ENCODE results near the gene ADGRL1.
"Not testable (repeated sequence)": the region's sequence is repeated elsewhere in the genome, so short reads cannot be mapped to it uniquely, and the experiment has no call there.

Gene ADGRL1

DNA sequence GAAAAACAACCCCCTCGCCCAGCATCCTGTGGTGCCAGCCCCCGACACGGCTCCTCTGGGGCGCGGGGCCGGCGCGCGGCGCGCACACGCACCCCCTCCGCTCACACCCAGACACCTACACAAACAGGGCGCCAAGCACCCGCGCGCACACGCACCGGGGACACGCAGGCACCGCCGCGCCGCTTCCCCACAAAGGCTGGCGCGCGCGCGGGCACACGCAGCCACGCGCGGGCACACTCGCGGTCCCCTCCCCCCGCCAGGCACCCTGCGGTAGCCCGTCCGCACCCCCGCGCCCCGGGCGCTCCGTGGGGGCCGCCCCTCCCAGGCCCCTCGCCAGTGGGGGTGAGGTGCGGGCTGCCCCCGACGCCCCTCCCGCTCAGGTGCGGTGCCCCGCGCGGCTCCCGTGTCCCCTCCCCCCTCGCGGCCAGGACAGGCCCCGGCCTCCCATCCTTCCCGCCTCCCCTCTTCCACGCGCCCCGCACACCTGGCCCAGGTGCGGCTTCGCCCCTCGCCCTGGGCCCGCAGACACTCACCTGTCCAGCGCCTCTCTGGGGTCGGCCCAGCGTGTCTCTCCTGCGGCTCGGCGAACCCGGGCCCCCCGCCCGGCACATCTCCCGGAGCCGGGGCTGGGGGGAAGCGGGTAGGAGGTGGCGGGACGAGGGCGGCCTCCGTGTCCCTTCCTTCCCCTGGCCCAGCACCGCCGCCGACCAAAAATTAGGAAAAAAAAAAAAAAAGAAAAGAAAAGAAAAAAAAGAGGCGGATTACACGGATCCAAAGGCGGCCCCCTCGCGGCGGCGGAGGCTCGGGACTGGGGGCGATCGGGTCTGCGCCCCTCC is at the start of gene ADGRL1:
TSS of gene ADGRL1 (minus strand) at position 718 of the 836 bp plus-strand sequence. CDS start 22,567 bp downstream, outside the sequence.
- DNase-seq: not testable (repeated sequence)

DNA sequence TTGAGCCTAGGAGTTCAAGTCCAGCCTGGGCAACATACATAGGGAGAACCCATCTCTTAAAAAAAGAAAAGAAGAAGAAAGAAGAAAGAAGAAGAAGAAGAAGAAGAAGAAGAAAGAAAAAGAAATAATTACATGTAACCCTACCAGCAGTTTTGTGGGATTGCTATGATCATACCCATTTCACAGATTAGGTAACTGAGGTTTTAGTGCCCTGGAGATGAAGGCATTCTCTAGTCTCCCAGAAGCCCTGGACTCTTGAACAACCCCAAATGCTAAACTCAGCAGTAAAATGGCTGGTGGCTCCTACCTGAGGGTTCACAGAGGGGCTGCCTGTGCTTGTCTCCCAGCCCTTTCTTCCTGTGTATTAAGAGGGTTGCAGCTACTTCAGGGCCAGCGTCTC is 49.3 kb upstream of the ADGRL1 start:
- not testable (repeated sequence) for DNase-seq

DNA sequence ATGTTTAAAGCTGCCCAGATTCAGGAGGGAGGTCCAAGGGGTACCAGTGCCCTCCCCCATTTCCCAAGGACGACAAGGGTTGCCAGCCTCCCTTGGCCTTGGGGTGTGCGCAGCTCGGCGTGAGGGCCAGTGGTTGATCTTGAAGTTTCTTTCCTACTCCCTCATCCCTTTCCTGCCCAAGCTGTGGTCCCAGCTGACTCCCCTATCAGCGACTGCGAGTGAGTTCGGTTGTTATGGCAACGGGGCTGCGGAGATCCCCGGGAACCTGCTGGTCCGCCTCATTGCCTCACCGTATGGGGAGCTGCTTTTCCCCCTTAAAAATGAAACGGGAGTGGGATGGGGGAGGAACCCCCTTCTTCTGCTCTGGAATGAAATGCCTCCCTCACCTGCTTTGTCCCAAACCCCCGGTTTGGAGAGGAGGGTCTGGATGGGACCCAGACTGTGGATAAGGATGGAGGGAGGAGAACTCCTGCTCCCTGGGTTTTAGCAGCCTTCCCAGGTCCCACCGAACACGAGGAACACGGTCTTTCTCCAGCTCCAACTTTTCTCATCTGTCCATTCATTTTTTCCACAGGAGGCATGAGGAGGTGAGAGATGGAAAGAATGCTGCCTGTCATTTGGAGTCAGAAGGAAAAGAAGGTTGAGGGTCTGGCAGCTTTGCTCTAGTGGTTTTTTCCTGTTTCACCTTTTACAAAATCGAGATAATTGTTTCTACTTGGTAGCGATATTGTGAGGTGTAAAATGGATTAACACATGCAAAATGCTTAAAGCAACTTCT is 48.0 kb upstream of the ADGRL1 start:
- not testable (repeated sequence) for DNase-seq

DNA sequence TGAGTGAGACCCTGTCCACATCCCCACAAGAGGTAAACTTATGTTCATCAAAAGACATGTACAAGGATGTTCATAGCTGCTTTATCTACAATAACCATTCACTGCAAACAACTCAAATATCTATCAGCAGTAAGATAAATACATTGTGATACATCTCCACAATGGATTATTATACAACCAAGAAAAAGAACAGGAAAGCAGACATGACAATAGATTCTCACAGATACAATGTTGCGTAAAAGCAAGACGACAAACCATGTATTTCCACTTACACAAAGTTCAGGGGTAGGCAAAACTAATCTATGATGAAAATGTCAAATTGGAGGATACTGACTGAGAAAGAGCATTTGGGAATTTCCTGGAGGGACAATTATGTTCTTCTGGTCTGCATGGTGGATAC is 46.2 kb upstream of the ADGRL1 start:
- DNase-seq: not testable (repeated sequence)

DNA sequence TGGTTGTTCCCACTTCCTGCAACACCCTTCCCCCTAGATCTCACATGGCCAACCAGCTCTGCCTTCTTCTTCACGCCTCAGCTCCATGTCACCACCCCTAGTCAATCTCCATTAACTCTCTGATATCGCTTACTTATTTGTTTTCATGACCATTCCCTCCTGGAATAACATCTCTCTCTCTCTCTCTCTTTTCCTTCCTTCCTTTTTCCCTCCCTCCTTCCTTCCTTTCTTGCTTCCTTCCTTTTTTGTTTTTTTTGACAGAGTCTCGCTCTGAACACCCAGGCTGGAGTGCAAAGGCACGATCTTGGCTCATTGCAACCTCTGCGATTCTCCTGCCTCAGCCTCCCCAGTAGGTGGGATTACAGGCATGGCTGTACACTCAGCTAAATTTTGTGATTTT is 44.9 kb upstream of the ADGRL1 start:
- no peak for DNase-seq

DNA sequence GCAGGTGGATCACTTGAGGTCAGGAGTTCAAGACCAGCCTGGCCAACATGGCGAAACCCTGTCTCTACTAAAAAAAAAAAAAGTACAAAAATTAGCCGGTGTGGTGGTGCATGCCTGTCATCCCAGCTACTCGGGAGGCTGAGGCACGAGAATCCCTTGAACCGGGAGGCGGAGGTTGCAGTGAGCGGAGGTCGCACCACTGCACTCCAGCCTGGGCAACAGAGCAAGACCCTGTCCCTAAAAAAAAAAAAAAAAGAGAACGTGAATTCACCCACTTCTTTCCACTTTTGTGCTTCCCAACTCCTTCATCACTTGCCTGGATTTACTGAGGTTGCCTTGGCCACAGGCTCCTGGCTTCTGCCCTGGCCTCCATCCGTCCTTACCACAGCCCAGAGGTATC is 44.3 kb upstream of the ADGRL1 start:
- DNase-seq: not testable (repeated sequence)

DNA sequence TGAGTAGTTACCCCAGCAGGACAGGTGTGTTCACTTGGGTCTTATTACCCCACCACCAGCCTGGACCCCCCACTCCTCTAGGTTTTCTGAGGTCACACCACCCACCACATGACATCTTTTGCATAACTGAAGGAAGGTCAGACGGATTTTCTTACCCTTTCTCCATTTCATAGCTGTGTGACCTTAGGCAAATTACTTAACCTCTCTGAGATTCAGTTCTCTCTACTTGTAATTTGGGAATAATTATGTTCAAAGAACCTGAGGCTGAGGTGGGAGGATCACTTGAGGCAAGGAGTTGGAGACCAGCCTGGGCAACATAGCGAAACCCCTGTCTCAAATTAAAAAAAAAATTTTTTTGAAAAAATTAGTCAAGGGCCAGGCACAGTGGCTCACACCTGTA is 43.9 kb upstream of the ADGRL1 start:
- not testable (repeated sequence) for DNase-seq

DNA sequence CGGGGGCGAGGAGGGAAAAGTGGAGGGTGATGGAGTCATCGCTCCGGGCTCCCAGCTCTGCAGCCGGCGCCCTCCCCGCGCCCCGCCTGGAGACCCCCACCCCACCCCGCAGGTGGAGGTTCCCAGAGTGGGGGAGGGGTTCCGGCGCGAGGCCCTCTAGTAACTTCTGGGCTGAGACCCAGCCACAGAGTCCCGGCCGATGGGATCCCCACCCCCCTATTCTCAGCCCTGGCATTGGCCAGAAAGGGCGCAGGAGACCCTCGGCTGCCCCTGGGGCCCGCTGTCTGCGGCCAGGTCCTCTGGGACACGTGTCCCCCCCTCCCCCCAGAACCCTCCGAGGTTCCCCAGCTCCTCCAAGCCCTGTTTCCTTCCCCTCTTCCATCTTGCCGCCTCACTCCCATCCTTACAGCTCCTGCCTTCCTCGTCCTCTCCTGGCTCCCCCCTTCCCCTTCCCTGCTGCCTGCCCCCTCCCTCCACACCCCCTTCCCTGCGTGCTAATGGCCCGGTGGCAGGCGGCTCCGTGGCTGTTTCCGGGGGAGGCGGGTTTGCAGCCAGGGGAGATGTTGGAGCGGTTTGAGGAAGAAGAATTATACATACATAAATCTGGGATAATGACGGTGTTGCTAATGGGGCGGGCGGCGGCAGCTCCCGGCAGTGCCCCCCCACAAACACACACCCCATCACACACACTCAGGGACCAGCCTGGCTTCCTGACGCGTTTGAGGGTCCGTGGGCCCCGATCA is 43.2 kb upstream of the ADGRL1 start:
- DNase-seq: not testable (repeated sequence)

DNA sequence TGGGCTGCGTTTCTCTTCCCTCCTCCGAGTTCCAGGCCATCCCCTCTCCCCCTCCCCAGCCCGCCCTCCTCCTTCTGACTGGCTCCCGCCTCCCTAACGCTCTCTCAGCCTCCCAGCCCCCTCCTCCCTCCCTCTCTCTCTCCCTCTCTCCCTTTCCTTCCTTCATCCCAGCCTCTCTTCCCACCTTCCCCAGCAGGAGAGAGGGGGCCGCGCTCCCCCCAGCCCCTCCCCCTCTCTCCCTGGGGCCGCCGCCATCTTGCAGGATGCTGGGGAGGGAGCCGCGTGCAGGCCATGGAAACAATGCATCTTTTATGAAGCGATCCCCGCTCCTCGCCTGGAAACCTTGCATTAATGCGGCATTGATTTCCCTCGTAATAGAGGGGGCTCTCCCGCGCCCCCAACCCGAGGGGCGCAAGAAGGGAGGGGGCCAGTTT is 42.6 kb upstream of the ADGRL1 start:
- peak; percentile 52 for DNase-seq

DNA sequence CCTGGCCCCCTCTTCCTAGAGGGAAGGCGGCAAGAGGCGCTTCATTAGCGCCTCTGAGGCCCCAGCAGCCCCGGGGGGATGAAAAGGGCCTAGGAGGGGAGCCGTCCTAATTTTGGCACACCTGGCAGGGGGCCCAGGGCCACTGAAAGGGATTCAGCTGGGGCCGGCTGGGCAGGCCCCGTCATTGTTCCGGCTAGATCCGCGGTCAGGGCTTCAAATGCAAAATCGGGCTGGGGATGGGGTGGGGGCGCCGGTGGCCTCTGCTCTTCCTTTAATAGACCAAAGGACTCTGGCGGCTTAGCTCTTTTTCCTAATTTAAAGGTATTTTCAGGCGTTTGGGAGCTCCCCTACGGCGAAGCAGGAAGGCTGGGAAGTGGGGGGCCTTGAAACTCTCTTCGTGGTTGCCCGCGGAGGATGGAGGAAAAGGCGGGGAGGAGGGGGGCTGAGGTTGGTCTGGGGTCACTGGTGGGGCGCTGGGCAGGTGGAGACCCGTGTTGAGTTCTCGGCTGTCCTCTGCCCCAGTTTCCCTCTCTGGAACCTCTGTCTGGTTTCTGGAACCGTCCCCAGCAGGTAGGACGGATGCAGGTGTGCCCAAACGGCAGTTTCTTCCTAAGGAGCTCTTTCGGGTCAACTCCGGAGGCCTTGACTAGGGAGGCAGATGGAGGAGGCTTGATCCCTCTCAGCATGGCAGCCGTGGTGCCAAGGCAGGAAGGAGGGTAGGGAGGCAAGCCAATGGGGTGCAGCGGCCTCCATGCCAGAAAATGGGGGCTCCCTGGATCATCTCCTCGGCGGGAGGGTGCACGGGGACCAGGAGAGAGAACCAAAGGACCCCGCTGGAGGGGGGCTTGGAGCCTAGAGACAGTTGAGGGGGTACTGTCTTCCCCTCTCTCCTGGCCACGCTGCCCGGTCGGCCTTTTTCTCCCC is 41.8 kb upstream of the ADGRL1 start:
- DNase-seq: not testable (repeated sequence)

DNA sequence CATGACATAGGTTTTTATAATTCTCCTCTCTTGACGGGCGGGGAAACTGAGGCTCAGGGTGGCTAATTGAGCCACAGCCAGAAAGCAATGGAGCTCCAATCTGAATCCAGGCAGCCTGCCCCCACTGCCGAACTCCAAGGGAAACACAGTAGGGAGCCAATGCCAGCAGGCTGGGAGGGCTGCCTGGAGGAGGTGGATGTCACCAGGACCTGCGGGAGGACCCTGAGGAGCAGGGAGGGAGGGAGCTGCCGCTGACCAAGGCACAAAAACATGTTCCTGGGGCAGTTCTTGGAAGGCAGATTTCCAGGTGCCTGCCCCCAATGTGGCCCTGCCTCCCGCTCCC is 41.2 kb upstream of the ADGRL1 start:
- not testable (repeated sequence) for DNase-seq

DNA sequence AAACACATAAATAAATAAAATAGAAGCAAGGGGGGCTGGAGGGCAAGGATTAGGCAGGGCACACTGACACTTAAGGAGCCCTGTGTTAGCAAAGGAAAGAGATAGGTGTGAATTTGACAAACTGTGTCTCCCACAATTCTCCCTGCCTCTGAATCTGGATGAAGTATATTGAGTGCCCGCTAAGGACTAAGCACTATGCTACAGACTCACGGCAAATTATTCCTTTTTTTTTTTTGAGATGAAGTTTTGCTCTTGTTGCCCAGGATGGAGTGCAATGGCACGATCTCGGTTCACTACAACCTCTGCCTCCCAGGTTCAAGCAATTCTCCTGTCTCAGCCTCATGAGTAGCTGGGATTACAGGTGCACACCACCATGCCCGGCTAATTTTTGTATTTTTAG is 38.4 kb upstream of the ADGRL1 start:
- not testable (repeated sequence) for DNase-seq

DNA sequence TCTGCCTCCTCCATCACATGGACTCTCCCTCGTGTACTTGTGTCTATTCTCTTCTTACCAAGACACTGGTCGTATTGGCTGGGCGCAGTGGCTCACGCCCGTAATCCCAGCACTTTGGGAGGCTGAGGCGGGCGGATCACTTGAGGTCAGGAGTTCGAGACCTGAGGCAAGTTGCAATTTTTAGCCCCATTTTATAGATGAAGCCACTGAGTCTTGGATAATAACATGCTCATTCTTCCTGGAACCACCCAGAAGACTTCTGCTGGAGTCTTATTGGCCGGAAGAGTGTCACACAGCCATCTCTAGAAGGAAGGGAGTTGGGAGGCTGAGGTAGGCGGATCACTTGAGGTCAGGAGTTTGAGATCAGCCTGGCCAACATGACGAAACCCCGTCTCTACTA is 37.7 kb upstream of the ADGRL1 start:
- not testable (repeated sequence) for DNase-seq

DNA sequence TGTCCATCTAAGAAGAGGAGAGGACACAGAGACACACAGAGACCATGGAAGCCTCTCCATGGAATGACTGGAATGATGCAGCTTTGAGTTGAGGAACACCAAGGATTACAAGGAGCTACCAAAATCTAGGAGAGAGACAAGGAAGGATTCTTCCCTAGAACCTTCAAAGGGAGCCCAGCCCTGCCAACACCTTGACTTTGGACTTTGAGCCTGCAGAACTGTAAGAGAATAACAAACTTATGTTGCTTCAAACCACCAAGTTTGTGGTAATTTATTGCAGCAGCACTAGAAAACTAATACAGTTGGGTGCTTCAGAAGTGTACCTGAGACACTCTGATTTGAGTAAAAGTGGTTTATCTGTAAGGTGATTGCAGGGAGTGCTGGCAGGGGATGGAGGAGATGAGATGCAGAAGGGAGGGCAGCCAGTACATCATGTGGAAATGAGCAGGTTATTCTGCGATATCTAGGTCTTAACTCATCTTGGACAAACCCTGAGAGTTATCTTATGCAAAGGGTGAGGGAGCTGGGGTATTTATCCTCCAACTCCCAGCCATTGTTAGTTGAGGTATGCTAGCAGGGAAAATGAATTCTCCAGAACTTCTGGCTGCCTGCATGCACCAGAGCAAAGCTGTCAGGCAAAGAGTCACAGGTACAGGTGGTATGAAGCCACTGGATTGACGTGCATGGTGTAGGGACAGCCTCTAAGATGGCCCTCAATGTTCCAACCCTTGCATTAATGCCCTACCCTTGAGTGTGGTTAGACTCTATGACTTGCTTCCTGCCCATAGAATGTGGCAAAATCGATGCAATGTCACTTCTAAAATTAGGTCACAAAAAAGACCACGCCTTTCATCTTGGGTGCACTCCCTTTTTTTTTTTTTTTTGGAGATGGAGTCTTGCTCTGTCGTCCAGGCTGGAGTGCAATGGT is 31.3 kb upstream of the ADGRL1 start:
- no peak for DNase-seq

DNA sequence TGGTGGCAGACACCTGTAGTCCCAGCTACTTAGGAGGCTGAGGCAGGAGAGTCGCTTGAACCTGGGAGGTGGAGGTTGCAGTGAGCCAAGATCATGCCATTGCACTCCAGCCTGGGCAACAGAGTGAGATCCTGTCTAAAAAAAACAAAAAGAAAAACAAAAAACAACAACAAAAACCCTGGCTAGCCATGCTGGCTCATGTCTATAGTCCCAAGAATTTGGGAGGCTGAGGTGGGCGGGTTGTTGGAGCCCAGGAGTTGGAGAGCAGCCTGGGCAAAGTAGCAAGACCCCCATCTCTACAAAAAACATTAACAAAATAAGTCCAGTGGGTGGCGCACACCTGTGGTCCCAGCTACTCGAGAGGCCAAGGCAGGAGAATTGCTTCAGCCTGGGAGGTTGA is 27.0 kb upstream of the ADGRL1 start:
- not testable (repeated sequence) for DNase-seq

DNA sequence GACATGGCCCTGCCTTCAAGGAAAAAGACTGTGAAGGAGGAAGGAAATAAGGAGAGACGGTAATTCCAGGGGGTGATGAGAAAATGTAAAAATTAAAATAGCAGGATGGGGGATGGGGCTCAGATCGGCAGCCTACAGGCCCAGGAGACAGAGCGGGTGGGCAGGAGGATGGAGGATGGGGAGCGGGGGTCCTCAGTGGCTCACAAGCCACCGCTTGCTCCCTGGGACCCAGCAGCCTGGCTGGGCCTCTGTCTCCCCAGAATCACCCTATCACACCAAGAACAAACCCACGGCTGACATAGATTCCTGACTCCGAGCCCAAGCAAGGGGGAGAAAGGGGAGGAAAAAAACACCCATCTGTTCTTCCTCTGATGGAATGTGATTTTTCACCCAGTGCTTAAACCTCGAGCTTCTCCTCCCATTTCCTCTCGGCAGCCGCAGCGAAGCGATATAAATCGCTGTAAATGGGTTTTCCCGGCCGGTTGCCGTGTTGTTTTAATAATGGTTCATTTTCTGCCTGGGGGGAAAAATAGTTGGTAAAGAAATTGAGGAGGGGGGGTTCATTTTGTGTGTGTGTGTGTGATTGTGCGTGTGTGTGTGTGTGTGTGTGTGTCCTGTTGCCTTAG is 22.6 kb upstream of the ADGRL1 start:
- DNase-seq: not testable (repeated sequence)

DNA sequence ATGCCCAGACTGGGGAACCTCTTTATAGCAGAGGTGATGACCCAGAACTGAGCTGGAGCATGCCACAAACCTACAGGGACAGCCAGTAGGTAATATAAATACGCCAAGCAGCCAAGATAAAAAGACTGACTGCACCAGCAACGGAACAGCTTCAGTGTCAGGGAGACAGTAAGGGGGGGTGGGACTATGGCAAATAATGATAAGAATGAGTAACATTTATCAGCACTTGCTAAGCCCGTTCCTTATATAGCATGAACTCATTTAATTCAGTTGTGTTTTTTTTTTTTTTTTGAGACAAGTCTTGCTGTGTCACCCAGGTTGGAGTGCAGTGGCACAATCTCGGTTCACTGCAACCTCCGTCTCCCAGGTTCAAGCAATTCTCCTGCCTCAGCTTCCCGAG is 20.5 kb upstream of the ADGRL1 start:
- not testable (repeated sequence) for DNase-seq

DNA sequence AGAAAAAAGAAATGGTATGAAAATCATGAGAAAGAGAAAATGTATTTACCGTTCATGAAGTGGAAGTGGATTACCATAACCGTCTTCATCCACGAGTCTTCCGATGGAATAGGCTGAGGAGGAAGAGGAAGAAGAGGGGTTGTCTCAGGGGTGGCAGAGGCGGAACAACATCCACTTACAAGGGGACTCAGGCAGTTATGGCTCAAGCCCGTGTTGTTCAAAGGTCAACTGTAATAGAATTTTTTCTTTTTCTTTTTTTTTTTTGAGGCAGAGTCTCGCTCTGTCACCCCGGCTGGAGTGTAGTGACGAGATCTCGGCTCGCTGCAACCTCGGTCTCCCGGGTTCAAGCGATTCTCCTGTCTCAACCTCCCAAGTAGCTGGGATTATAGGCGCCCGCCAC is 16.9 kb upstream of the ADGRL1 start:
- DNase-seq: no peak

DNA sequence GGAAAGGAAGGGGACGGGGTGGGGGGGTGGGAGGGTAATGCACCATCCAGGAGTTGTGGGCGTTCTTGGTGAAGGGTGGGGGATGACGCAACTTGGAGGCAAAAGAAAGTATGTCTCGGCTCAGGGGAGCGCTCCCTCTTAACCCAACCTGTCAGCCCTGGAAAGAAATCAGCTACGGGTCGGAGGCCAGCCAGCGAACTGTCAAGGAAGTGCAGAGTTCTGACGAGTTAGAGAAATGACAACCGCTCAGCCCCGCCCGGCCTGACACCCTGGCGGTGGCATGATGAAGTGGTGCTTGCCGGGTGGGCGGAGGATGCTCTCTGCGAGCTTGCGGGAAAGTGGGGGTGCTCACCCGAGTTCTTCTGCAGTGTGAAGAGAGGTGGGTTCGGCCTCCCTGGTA is 15.4 kb upstream of the ADGRL1 start:
- not testable (repeated sequence) for DNase-seq

DNA sequence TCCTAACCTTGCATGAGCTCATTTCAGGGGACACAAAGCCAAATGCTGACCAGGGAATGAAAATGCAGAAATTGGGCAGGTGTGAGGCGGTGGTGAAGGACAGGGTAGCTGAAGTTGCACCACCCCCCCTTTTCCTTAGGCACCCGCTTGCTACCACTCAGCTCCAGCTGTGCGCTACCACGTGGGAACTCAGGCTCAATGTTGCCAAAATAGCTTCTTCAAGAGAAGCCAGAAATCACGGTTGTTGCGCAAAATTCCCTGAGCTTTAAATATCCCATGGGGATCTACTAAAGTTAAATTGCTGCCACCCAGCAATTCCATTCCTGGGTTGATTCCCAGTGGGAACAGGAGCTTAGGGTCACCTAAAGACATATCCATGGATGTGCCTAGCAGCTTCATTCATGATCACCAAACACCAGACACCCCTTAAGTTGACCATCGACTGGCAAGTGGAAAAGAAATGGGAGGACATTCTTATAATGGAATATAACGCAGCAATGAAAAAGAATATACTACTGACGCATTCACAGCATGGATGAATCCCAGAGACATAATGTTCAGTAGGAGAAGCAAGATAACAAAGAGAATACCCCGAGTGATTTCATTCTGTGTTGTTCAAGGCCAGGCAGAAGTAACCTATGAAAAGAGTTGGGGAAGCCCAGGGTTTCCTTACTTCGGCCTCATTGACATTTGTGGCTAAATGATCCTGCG is 12.8 kb upstream of the ADGRL1 start:
- no peak for DNase-seq

All from DMS 273 treated with DMSO at 0.1 percent for 48 hours (cell line).